Raji (cell line): Measurements from ENCODE around the gene DYNC1I1.

Source experiments
- POLR2A ChIP-seq: IDR thresholded peaks from 2 replicates; pipeline ENCODE4 v1.6.1; 2011; ENCODE audit warnings: low read depth, low read length, control low read depth; ENCODE audit not compliant: insufficient read depth

Gene DYNC1I1

GRCh38 chr7:95904099-95904498 lies 131.7 kb downstream of the DYNC1I1 start:
- TF ChIP-seq POLR2A: no peak

GRCh38 chr7:95905167-95905566 lies 132.8 kb downstream of the DYNC1I1 start:
- TF ChIP-seq POLR2A: no peak

- TF ChIP-seq POLR2A: no peak
Observed at GRCh38 chr7:95906851-95907250, 134.5 kb downstream of the DYNC1I1 start.

GRCh38 chr7:95907337-95907736 lies 135.0 kb downstream of the DYNC1I1 start:
- no peak for TF ChIP-seq POLR2A

GRCh38 chr7:95908499-95908898 lies 136.1 kb downstream of the DYNC1I1 start:
- TF ChIP-seq POLR2A: no peak

GRCh38 chr7:95910341-95910740 lies 138.0 kb downstream of the DYNC1I1 start:
- TF ChIP-seq POLR2A: no peak

GRCh38 chr7:95915731-95916130 lies 143.4 kb downstream of the DYNC1I1 start:
- TF ChIP-seq POLR2A: no peak

GRCh38 chr7:95916573-95917297 lies 144.4 kb downstream of the DYNC1I1 start:
- TF ChIP-seq POLR2A: no peak

- TF ChIP-seq POLR2A: no peak
Observed at GRCh38 chr7:95917634-95918033, 145.3 kb downstream of the DYNC1I1 start.

GRCh38 chr7:95919556-95919955 lies 147.2 kb downstream of the DYNC1I1 start:
- no peak for TF ChIP-seq POLR2A

- no peak for TF ChIP-seq POLR2A
Observed at GRCh38 chr7:95921543-95921942, 149.2 kb downstream of the DYNC1I1 start.

- TF ChIP-seq POLR2A: no peak
Observed at GRCh38 chr7:95922191-95922590, 149.8 kb downstream of the DYNC1I1 start.

- TF ChIP-seq POLR2A: no peak
Observed at GRCh38 chr7:95925236-95925635, 152.9 kb downstream of the DYNC1I1 start.

GRCh38 chr7:95925971-95926370 lies 153.6 kb downstream of the DYNC1I1 start:
- no peak for TF ChIP-seq POLR2A

- TF ChIP-seq POLR2A: no peak
Observed at GRCh38 chr7:95927756-95928155, 155.4 kb downstream of the DYNC1I1 start.

- TF ChIP-seq POLR2A: no peak
Observed at GRCh38 chr7:95929710-95930280, 157.4 kb downstream of the DYNC1I1 start.
